SK-N-SH treated with all-trans-retinoic acid at 6 μM for 48 hours (cell line): Measurements from ENCODE around the gene PTX4.

ENCODE experiments used
- ATAC-seq: fragments of 200-7000 bp; cut with Tn5 transposase; 3 replicates; pipeline ENCODE4 v1.9.1; 2020; ENCODE audit warnings: mild to moderate bottlenecking, moderate library complexity
- ARNTL ChIP-seq: fragments of 450-650 bp; formaldehyde crosslinking; IDR thresholded peaks from 2 replicates; pipeline ENCODE4 v1.5.0; 2020; ENCODE audit warnings: low read depth, mild to moderate bottlenecking, moderate library complexity, borderline replicate concordance
- BACH2 ChIP-seq: fragments of 250-450 bp; sonication (Bioruptor Pico); IDR thresholded peaks from 2 replicates; pipeline ENCODE4 v1.9.0; 2021; ENCODE audit warnings: mild to moderate bottlenecking, borderline replicate concordance
- CREB5 ChIP-seq: fragments of 250-450 bp; sonication (Bioruptor Pico); IDR thresholded peaks from 2 replicates; pipeline ENCODE4 v1.5.1; 2020; ENCODE audit warnings: low read depth, mild to moderate bottlenecking, moderate library complexity
- CSDC2 ChIP-seq: fragments of 250-450 bp; sonication (Bioruptor Pico); IDR thresholded peaks from 2 replicates; pipeline ENCODE4 v1.5.0; 2020; ENCODE audit warnings: mild to moderate bottlenecking, moderate library complexity
- CSRNP3 ChIP-seq: fragments of 250-450 bp; sonication (Bioruptor Pico); IDR thresholded peaks from 2 replicates; pipeline ENCODE4 v1.5.1; 2021; ENCODE audit warnings: mild to moderate bottlenecking, moderate library complexity
- ISL1 ChIP-seq: fragments of 250-450 bp; sonication (Bioruptor Pico); IDR thresholded peaks from 2 replicates; pipeline ENCODE4 v2.1.2; 2022; ENCODE audit warnings: mild to moderate bottlenecking, moderate library complexity
- OSR1 ChIP-seq: fragments of 250-450 bp; sonication (Bioruptor Pico); IDR thresholded peaks from 2 replicates; pipeline ENCODE4 v1.8.0; 2022; ENCODE audit warnings: moderate library complexity, mild to moderate bottlenecking, inconsistent platforms
- PATZ1 ChIP-seq: fragments of 250-450 bp; sonication (Bioruptor Pico); IDR thresholded peaks from 2 replicates; pipeline ENCODE4 v1.8.0; 2020; ENCODE audit warnings: mild to moderate bottlenecking, moderate library complexity, borderline replicate concordance
- POU6F1 ChIP-seq: fragments of 250-450 bp; sonication (Bioruptor Pico); IDR thresholded peaks from 2 replicates; pipeline ENCODE4 v1.8.0; 2021; ENCODE audit warnings: low read depth, mild to moderate bottlenecking, moderate library complexity, borderline replicate concordance
- PPARA ChIP-seq: fragments of 250-450 bp; sonication (Bioruptor Pico); IDR thresholded peaks from 2 replicates; pipeline ENCODE4 v1.5.0; 2020; ENCODE audit warnings: mild to moderate bottlenecking, borderline replicate concordance
- RARB ChIP-seq: fragments of 250-450 bp; sonication (Bioruptor Pico); IDR thresholded peaks from 2 replicates; pipeline ENCODE4 v1.8.0; 2021; ENCODE audit warnings: mild to moderate bottlenecking, moderate library complexity
- SNAI2 ChIP-seq: fragments of 250-450 bp; sonication (Bioruptor Pico); IDR thresholded peaks from 2 replicates; pipeline ENCODE4 v1.5.0; 2020; ENCODE audit warnings: mild to moderate bottlenecking, moderate library complexity
- TCF4 ChIP-seq: fragments of 250-450 bp; sonication (Bioruptor Pico); IDR thresholded peaks from 2 replicates; pipeline ENCODE4 v1.8.0; 2021; ENCODE audit warnings: mild to moderate bottlenecking, moderate library complexity, borderline replicate concordance
- TOX ChIP-seq: fragments of 250-450 bp; sonication (Bioruptor Pico); IDR thresholded peaks from 2 replicates; pipeline ENCODE4 v1.8.0; 2021; ENCODE audit warnings: mild to moderate bottlenecking, moderate library complexity, borderline replicate concordance
- TSHZ2 ChIP-seq: fragments of 250-450 bp; sonication (Bioruptor Pico); IDR thresholded peaks from 2 replicates; pipeline ENCODE4 v1.5.0; 2020; ENCODE audit warnings: mild to moderate bottlenecking, moderate library complexity
- ZC3H10 ChIP-seq: fragments of 250-450 bp; sonication (Bioruptor Pico); IDR thresholded peaks from 2 replicates; pipeline ENCODE4 v1.5.1; 2021; ENCODE audit warnings: mild to moderate bottlenecking, moderate library complexity
- ZFP30 ChIP-seq: fragments of 450-650 bp; formaldehyde crosslinking; IDR thresholded peaks from 2 replicates; pipeline ENCODE4 v1.5.0; 2022; ENCODE audit warnings: mild to moderate bottlenecking, moderate library complexity
- ZNF565 ChIP-seq: fragments of 450-650 bp; formaldehyde crosslinking; conservative IDR thresholded peaks from 2 replicates; pipeline ENCODE4 v1.5.0; 2020; ENCODE audit warnings: low read depth, mild to moderate bottlenecking, moderate library complexity
- ZNF70 ChIP-seq: fragments of 450-650 bp; formaldehyde crosslinking; IDR thresholded peaks from 2 replicates; pipeline ENCODE4 v1.5.0; 2020; ENCODE audit warnings: mild to moderate bottlenecking, moderate library complexity
- ZNF8 ChIP-seq: fragments of 450-650 bp; formaldehyde crosslinking; IDR thresholded peaks from 2 replicates; pipeline ENCODE4 v1.5.0; 2020; ENCODE audit warnings: mild to moderate bottlenecking, moderate library complexity

PTX4 gene

GRCh38 chr16:1487395-1488053 is 1.2 kb downstream of the PTX4 start:
- no peak for ATAC-seq
- no peak for TF ChIP-seq CREB5 (CRISPR knock-in tag)
- no peak for TF ChIP-seq BACH2 (CRISPR knock-in tag)
- TF ChIP-seq ARNTL (CRISPR knock-in tag) = no peak
- no peak for TF ChIP-seq CSRNP3 (CRISPR knock-in tag)
- no peak for TF ChIP-seq RARB (CRISPR knock-in tag)

GRCh38 chr16:1486551-1487390 is 2.0 kb downstream of the PTX4 start:
- no peak for TF ChIP-seq OSR1 (CRISPR knock-in tag)
- TF ChIP-seq TOX (CRISPR knock-in tag) = no peak
- TF ChIP-seq TSHZ2 (CRISPR knock-in tag) = no peak
- TF ChIP-seq CSRNP3 (CRISPR knock-in tag) = no peak
- no peak for TF ChIP-seq POU6F1 (CRISPR knock-in tag)
- TF ChIP-seq TCF4 (CRISPR knock-in tag) = no peak
- TF ChIP-seq ZC3H10 (CRISPR knock-in tag) = no peak
- TF ChIP-seq ARNTL (CRISPR knock-in tag) = no peak
- TF ChIP-seq SNAI2 (CRISPR knock-in tag) = no peak
- TF ChIP-seq ZNF8 (CRISPR knock-in tag) = no peak
- no peak for TF ChIP-seq PPARA (CRISPR knock-in tag)
- TF ChIP-seq CSDC2 (CRISPR knock-in tag) = no peak
- TF ChIP-seq ISL1 (CRISPR knock-in tag) = no peak
- no peak for TF ChIP-seq RARB (CRISPR knock-in tag)
- no peak for TF ChIP-seq CREB5 (CRISPR knock-in tag)
- no peak for TF ChIP-seq ZNF565 (CRISPR knock-in tag)
- no peak for TF ChIP-seq ZNF70
- TF ChIP-seq PATZ1 (CRISPR knock-in tag) = no peak
- TF ChIP-seq ZFP30 = no peak
- ATAC-seq = no peak
